HG02885 (cell line): ENCODE measurements around the gene ADGRF1.
A peak's percentile ranks its signal among the peaks of the same experiment; 100 is the strongest.
"Not testable (repeated sequence)": the region's sequence is repeated elsewhere in the genome, so short reads cannot be mapped to it uniquely, and the experiment has no call there.

Experiments used
- ATAC-seq: cut with Tn5 transposase; IDR thresholded peaks from one replicate; pipeline ENCODE4 v1.9.1; 2021; ENCODE audit warnings: mild to moderate bottlenecking; ENCODE audit not compliant: unreplicated experiment, poor library complexity

Gene ADGRF1

DNA sequence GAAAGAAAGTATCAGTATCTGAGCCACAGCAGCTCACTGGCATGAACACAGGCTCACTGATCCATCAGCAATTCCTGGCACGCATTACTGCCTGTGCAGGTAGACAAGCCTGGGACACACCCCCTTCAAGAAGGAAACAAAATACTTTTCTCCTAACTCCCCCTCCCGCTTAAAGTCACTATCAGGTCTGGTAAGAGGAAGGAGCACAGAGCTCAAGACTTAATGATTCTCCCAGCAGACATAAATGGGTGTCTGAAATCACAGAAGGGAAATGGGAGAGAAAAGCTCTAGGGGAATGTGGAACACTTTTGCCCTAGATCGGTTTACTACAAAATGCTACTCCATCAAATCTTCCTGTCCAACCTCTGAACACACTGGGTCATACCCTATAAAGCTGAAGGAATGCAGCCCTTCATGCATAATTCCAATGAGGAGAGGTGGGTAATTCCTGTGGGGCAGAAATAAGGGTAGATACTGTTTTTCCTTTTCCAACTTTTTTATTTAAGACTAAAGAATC lies at the start of gene ADGRF1:
ADGRF1 (minus strand) TSS at position 58 of the 517 bp plus-strand sequence. CDS start 13,271 bp downstream, outside the sequence.
- ATAC-seq = no peak

- ATAC-seq = no peak
These were observed 48.7 kb upstream of the ADGRF1 start for GRCh38 chr6:47090881-47091280.

DNA sequence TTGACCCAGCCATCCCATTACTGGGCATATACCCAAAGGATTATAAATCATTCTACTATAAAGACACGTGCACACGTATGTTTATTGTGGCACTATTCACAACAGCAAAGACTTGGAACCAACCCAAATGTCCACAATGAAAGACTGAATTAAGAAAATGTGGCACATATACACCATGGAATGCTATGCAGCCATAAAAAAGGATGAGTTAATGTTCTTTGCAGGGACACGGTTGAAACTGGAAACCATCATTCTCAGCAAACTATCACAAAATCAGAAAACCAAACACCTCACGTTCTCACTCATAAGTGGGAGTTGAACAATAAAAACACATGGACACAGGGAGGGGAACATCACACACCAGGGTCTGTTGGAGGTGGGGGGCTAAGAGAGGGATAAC lies 47.3 kb upstream of the ADGRF1 start:
- not testable (repeated sequence) for ATAC-seq

- ATAC-seq = no peak
These were observed 44.1 kb upstream of the ADGRF1 start for GRCh38 chr6:47086051-47086770.

GRCh38 chr6:47084610-47085009 lies 42.5 kb upstream of the ADGRF1 start:
- no peak for ATAC-seq

- no peak for ATAC-seq
These were observed 41.5 kb upstream of the ADGRF1 start for GRCh38 chr6:47083586-47084047.

DNA sequence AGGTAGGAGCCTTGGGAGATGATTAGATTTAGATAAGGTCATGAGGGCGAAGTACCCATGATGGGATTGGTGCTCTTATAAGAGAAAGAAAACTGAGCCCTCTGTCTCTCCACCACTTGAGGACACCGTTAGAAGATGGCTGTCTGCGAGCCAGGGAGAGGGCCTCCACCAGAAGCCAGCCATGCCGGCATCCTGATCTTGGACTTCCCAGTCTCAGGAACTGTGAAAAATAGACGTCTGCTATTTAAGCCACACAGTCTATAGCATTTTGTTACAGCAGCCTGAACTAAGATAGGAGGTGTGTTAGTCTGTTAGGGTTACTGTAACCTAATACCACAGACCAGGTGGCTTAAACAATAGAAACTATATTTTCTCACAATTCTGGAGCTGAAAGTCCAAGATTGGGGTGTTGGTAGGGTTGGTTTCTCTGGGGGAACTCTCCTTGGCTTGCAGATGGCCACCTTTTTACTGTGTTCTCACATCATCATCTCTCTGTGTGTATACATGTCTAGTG lies 38.0 kb upstream of the ADGRF1 start:
- no peak for ATAC-seq

DNA sequence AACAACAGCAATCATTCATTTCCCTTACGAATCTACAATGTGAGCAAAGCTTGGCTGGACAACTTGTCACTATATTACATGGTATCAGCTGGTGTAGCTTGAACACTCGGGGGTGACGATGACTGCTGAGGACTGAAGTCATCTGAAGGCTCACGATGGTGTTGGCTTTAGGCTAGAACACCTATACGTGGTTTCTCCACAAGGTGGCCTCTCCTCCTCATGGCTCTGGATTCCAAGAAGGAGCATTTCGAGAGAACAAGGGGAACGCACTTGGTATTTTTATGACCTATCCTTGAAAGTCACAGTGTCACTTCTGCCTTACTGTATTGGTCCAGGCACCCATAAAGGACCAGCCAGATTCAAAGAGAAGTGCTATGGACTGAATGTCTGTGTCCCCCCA lies 37.5 kb upstream of the ADGRF1 start:
- no peak for ATAC-seq

- no peak for ATAC-seq
These were observed 36.9 kb upstream of the ADGRF1 start for GRCh38 chr6:47078991-47079390.

DNA sequence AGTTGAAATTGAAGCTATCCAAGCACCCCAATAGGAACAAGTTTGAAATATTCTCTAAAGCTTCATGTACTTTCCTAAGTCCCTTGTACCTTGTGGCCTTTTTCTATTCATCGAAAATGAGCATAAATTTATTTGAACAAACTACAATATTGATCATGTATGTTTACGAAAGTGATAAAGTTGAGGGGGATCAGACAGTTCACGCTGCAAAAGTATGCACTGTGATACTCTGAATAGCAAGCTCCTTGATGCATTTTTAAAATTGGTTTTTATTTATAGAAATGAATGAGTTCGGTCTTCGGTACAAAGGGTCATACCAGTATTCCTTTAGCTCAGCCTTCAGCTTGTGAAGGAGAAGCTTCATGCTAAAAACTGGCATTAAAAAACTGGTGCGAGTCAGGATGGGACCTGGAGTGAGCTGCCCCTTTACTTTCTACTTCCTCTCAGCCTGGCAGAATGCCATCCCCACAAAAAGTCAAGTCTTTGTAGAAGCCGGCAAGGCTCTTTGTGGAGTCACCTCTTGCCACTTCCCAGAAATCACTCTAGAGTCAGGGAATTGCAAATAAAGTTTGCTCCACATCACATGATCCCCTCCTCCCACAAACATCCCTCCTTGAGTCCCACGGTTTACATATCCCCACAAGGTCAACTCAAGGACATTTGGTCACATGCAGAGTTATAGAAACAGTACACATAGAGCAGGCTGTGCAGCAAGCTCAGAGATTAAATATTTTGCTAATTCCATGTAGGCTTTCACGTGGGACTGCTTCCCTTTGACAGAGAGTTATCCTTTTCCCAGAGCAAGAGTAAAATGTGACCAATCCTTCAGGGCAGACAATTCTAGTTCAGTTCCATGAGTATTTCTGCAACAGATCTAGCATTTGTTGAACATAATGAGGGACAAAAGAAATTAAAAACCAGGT lies 34.6 kb upstream of the ADGRF1 start:
- ATAC-seq = no peak

GRCh38 chr6:47075741-47076421 lies 33.7 kb upstream of the ADGRF1 start:
- no peak for ATAC-seq

DNA sequence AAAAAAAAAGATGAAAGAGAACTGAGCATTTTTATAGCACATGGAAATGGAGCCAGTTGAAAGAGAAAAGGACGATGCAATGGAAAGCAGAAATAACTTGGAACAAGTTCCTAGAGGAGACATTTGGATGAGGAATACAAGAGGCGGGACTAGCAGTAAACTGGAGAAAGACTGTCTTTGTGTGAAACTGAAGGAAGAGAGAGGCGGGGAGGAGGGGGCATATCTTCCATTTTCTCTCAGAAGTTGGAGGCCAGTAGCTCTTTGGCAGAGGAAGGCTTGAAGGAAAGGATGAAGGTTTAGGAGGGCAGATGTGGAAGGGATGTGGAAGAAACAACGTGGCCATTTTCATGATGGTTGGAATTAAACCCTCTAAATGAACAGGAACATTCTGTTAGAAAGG lies 33.0 kb upstream of the ADGRF1 start:
- no peak for ATAC-seq

DNA sequence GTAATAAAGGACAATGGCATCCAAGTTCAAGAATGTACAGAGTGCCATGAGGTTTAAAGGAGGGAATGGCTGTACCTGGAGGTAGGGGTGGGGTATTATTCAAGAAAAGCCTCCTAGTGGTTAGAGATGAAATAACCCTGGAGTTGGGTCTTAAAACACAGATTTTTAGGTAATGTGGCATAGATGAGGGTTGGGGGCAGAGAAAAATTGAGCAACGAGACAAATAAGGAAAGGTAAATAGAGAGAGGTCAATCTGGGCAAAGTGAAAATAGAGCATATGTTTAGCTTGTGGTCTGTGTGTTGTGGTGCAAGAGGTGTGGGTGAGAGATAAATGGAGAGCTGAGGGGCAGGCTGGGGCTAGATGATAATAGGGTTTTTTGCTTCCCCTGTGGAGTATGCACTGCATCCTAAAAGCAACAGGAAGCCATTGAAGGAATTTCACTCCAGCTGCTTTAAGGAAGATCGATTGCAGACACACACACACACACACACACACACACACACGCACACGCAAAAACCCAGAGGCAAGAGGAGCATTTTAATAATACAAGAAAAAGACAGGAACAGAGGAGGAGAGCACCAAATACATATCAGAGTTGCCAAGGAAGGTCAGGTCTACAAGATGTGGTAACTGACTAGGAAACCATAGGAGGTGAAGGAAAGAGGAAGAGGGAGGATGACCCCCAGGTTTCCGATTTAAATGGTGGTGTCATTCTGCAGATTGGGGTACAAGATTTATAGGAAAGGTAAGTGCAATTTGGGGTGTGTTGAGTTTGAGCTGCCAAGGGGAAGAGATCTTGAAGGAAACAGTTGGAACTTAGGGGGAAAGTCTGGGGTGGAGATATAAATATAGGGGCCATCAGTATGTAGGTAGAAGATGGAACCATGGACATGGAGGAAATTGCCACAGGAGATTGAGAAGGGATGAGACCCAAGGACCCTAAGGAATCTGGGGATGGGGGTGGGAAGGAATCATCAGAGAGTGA lies 31.3 kb upstream of the ADGRF1 start:
- no peak for ATAC-seq

DNA sequence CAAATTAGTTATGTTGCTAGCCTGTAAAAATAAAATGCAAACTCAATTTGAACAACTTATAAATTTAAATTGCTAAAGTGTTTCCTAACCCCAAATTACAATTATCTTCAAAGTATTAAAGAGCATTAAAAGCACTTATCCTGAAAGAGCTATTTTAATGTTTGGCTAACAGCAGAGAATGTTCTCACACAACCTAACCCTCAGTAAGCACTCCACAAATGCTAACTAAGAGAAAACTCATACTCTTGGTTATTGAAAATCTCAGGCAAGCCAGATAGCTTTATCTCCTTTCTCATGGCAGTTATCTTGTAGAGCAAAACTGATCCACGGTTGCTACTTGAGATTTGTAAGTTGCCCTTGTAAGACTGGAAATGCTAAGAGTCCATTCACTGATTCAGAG lies 30.5 kb upstream of the ADGRF1 start:
- ATAC-seq = no peak

GRCh38 chr6:47071681-47072080 lies 29.5 kb upstream of the ADGRF1 start:
- ATAC-seq = no peak

- no peak for ATAC-seq
These were observed 28.3 kb upstream of the ADGRF1 start for GRCh38 chr6:47070461-47070860.

DNA sequence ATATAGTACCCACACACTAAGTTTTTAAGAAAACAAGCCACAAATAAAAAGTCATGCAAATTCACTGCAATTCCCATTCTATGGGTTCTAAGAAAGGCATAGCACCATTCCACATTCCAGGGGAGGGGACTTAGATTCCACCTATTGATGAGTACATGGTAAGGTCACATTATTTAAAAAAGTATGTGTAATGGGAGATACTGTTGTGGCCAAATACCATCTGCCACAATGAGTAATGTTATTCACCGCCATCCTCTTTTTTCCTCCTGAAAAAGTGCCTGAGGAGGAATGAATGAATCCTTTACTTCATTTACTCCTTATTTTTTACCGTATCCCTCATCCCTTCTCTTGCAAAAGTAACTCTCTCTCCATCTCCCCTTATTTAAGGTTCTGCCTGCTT lies 27.0 kb upstream of the ADGRF1 start:
- no peak for ATAC-seq

DNA sequence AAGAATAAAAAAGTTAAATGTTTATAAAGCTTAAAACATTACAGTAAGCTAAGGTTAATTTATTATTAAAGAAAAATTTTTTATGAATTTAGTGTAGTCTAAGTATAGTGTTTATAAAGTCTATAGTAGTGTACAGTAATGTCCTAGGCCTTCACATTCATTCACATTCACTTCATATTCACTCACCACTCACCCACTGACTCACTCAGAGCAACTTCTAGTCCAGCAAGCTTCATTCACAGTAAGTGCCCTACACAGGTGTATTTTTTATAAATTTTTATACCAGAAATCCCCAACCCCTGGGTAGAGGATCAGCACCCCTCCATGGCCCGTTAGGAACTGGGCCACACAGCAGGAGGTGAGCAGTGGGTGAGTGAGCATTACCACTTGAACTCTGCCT lies 24.3 kb upstream of the ADGRF1 start:
- no peak for ATAC-seq

DNA sequence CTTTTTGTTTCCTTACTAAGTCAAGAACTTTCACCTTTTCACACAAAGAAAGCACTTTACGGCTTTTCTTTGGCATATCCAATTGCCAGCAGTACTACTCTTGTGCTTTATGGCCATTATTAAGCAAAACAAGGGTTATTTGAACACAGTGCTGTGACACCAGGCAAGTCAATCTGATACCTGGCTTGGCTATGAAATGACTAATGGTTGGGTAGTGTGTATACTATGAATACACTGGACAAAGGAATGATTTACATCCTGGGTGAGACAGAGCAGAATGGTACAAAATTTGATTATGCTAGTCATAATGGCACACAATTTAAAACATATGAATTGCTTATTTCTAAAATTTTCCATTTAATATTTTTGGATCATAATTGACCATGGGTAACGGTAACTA lies 22.1 kb upstream of the ADGRF1 start:
- ATAC-seq = peak; percentile 68
